K562 (cell line): ENCODE data around the gene RDH13. TPM values are rescaled to one million over a fixed set of nuclear protein-coding genes. Genes with fewer than 3 reads are reported as not detected.
A peak's percentile ranks its signal among the peaks of the same experiment; 100 is the strongest.

Experiments
- ETS1 ChIP-seq: conservative IDR thresholded peaks from 2 replicates; pipeline ENCODE4 v1.6.1; 2011; ENCODE audit warnings: low read depth, mild to moderate bottlenecking, low read length; ENCODE audit not compliant: control insufficient read depth
- ILF3 ChIP-seq: fragments of 450-650 bp; IDR thresholded peaks from 2 replicates; pipeline ENCODE4 v1.6.1; 2018; ENCODE audit warnings: antibody characterized with exemption, mild to moderate bottlenecking, moderate library complexity, borderline replicate concordance
- MLX ChIP-seq, 2 experiments: fragments of 450-650 bp in 1 of 2; sonication (generic) in 1 of 2; formaldehyde crosslinking; conservative IDR thresholded peaks; 2 replicates each; pipeline versions ENCODE4 v1.4.0 to v1.8.1; 2020 to 2022; ENCODE audit warnings: mild to moderate bottlenecking in 1 of 2, missing genetic modification reagents in 1 of 2
- MNT ChIP-seq, 2 experiments: fragments of 450-650 bp; conservative IDR thresholded peaks; 2 replicates each; pipeline ENCODE4 v1.6.1; 2017; ENCODE audit warnings: mild to moderate bottlenecking in 2 of 2, moderate library complexity in 2 of 2
- NFRKB ChIP-seq: fragments of 450-650 bp; IDR thresholded peaks from 2 replicates; pipeline ENCODE4 v1.6.1; 2016; ENCODE audit warnings: low read depth
- PHF8 ChIP-seq: fragments of 200-600 bp; sonication (generic); IDR thresholded peaks from 2 replicates; pipeline ENCODE4 v1.6.1; 2012; ENCODE audit warnings: mixed run types, mild to moderate bottlenecking, inconsistent platforms, low read length, moderate library complexity, borderline replicate concordance
- PHTF2 ChIP-seq: fragments of 250-450 bp; sonication (Bioruptor Pico); IDR thresholded peaks from 2 replicates; pipeline ENCODE4 v1.5.0; 2021; ENCODE audit warnings: mild to moderate bottlenecking
- RBM15 ChIP-seq: fragments of 200-400 bp; formaldehyde crosslinking; IDR thresholded peaks from 2 replicates; pipeline ENCODE4 v1.6.1; 2018; ENCODE audit warnings: mild to moderate bottlenecking, low read length, moderate library complexity; ENCODE audit not compliant: insufficient read depth
- RBM34 ChIP-seq: fragments of 200-400 bp; formaldehyde crosslinking; IDR thresholded peaks from 2 replicates; pipeline ENCODE4 v1.6.1; 2018; ENCODE audit warnings: low read length, borderline replicate concordance; ENCODE audit not compliant: insufficient read depth
- SAP30 ChIP-seq: fragments of 200-600 bp; sonication (generic); IDR thresholded peaks from 2 replicates; pipeline ENCODE4 v1.6.1; 2012; ENCODE audit warnings: borderline replicate concordance, low read depth, mild to moderate bottlenecking, moderate library complexity, low read length, control low read depth, inconsistent platforms; ENCODE audit not compliant: insufficient read depth, poor library complexity, severe bottlenecking
- SFPQ ChIP-seq: fragments of 200-400 bp; formaldehyde crosslinking; IDR thresholded peaks from 2 replicates; pipeline ENCODE4 v1.6.1; 2017; ENCODE audit warnings: mild to moderate bottlenecking, low read depth, low read length, moderate library complexity
- SIN3A ChIP-seq, 2 experiments: fragments of 150-350 bp in 1 of 2; IDR thresholded peaks; 2 replicates each; pipeline ENCODE4 v1.6.1; 2011 to 2016; ENCODE audit warnings: borderline replicate concordance in 2 of 2, low read depth in 2 of 2, low read length in 2 of 2, mild to moderate bottlenecking in 2 of 2, moderate library complexity in 2 of 2; ENCODE audit not compliant: control insufficient read depth in 1 of 2
- SRSF9 ChIP-seq: fragments of 200-400 bp; formaldehyde crosslinking; IDR thresholded peaks from 2 replicates; pipeline ENCODE4 v1.6.1; 2017; ENCODE audit warnings: low read depth, low read length, borderline replicate concordance
- TEAD1 ChIP-seq, 2 experiments: fragments of 450-650 bp in 1 of 2; sonication (generic) in 1 of 2; formaldehyde crosslinking; IDR thresholded peaks; 2 replicates each; pipeline versions ENCODE4 v1.4.0 to v1.8.0; 2020 to 2022; ENCODE audit warnings: mild to moderate bottlenecking in 2 of 2, missing genetic modification reagents in 1 of 2
- THAP12 ChIP-seq: fragments of 250-450 bp; sonication (Bioruptor Pico); IDR thresholded peaks from 2 replicates; pipeline ENCODE4 v1.9.0; 2021; ENCODE audit warnings: mild to moderate bottlenecking, inconsistent platforms
- TRIM28 ChIP-seq: fragments of 450-650 bp; IDR thresholded peaks from 2 replicates; pipeline ENCODE4 v1.6.1; 2017
- XRCC3 ChIP-seq: fragments of 450-650 bp; IDR thresholded peaks from 2 replicates; pipeline ENCODE4 v1.6.1; 2017; ENCODE audit warnings: mild to moderate bottlenecking, moderate library complexity
- ZNF347 ChIP-seq: fragments of 450-650 bp; formaldehyde crosslinking; IDR thresholded peaks from 2 replicates; pipeline ENCODE4 v1.4.0; 2020; ENCODE audit warnings: low read depth, mild to moderate bottlenecking, moderate library complexity
- ZNF436 ChIP-seq: fragments of 250-450, 450-650 bp; sonication (Bioruptor Pico); formaldehyde crosslinking; IDR thresholded peaks from 2 replicates; pipeline ENCODE4 v1.7.0; 2020; ENCODE audit warnings: mild to moderate bottlenecking
- polyA plus RNA-seq, 8 experiments: library from polyadenylated mRNA; depleted of rRNA in 4 of 8; stranded (reverse) in 5 of 8; unstranded in 3 of 8; fragments of >200 nt; fragmentation: Nextera tagmentation in 2 of 8; fragmentation: Illumina TruSeq in 1 of 8; extraction: Ambion mirVana in 2 of 8; extraction: Trizol in 1 of 8; gene quantifications; 2 replicates each; pipeline versions ENCODE4 v1.2.1 to v1.2.3, GENCODE V29; 2011 to 2014; ENCODE audit warnings: inconsistent platforms in 1 of 8, missing spikeins in 1 of 8
- total RNA-seq, 7 experiments: library from RNA; depleted of rRNA in 6 of 7; stranded (reverse); fragments of >200 nt in 6 of 7; fragmentation: Illumina TruSeq in 2 of 7; extraction: Trizol in 2 of 7; gene quantifications; 2 replicates each; pipeline versions ENCODE4 v1.2.1 to v1.2.3, GENCODE V29; 2011 to 2021; ENCODE audit warnings: low replicate concordance in 1 of 7

RDH13 gene
- total and polyA plus RNA-seq, 9 of the 15 experiments (the other 6 are each of a cell fraction or from before 2014, with no cell fraction given), result 7.5 to 70.3 (median 39.5) TPM

GRCh38 chr19:55079400-55080038 lies 16.6 kb upstream of the RDH13 start (continued):
- no peak for TF ChIP-seq ETS1
- no peak for TF ChIP-seq ZNF347 (CRISPR knock-in tag)
- TF ChIP-seq RBM15, result no peak
- TF ChIP-seq TEAD1 (CRISPR knock-in tag; IDR thresholded peaks at IDR 0.05), result no peak
- TF ChIP-seq SAP30, result no peak
- no peak for TF ChIP-seq THAP12 (CRISPR knock-in tag)
- TF ChIP-seq ZNF436 (CRISPR knock-in tag), result peak; percentile 86; the same call in 1 of the 2 replicates
- no peak for TF ChIP-seq RBM34
- no peak for TF ChIP-seq XRCC3
- no peak for TF ChIP-seq SFPQ
- TF ChIP-seq PHTF2, result no peak
- no peak for TF ChIP-seq MLX (CRISPR knock-in tag; conservative IDR thresholded peaks at IDR 0.05)
- TF ChIP-seq SRSF9, result no peak
- TF ChIP-seq TRIM28, result no peak
- no peak for TF ChIP-seq PHF8
- TF ChIP-seq ILF3, result no peak
- no peak for TF ChIP-seq MNT (conservative IDR thresholded peaks at IDR 0.05)
- no peak for TF ChIP-seq NFRKB
- TF ChIP-seq SIN3A (IDR thresholded peaks at IDR 0.05; ENCODE audit: borderline replicate concordance in 2 of 2, control insufficient read depth in 1 of 2, low read depth in 2 of 2, low read length in 2 of 2), result no peak
